ENCODE results near the gene NUDT16L1.

NUDT16L1 gene

GRCh38 chr16:4664538-4665418, 28.6 kb upstream of the NUDT16L1 start:
- DNase-seq: peak; percentile 28 to 66 (median 54)

GRCh38 chr16:4666537-4667202, 26.7 kb upstream of the NUDT16L1 start:
- no peak for DNase-seq

- no peak for DNase-seq
Measured at GRCh38 chr16:4667203-4667963, 26.0 kb upstream of the NUDT16L1 start.

GRCh38 chr16:4668313-4668960, 24.9 kb upstream of the NUDT16L1 start:
- no peak for DNase-seq

- DNase-seq: no peak
Measured at GRCh38 chr16:4673387-4674046, 19.8 kb upstream of the NUDT16L1 start.

- no peak for DNase-seq
Measured at GRCh38 chr16:4674926-4675530, 18.3 kb upstream of the NUDT16L1 start.

- peak; percentile 41 to 80 (median 59) for DNase-seq
Measured at GRCh38 chr16:4675864-4676786, 17.2 kb upstream of the NUDT16L1 start.

GRCh38 chr16:4676831-4677230, 16.5 kb upstream of the NUDT16L1 start:
- DNase-seq: no peak

- no peak for DNase-seq
Measured at GRCh38 chr16:4677390-4677789, 16.0 kb upstream of the NUDT16L1 start.

GRCh38 chr16:4677994-4678393, 15.4 kb upstream of the NUDT16L1 start:
- DNase-seq: no peak

- no peak for DNase-seq
Measured at GRCh38 chr16:4678596-4678995, 14.8 kb upstream of the NUDT16L1 start.

- no peak for DNase-seq
Measured at GRCh38 chr16:4679156-4679849, 14.1 kb upstream of the NUDT16L1 start.

- no peak for DNase-seq
Measured at GRCh38 chr16:4679850-4680636, 13.3 kb upstream of the NUDT16L1 start.

- DNase-seq: no peak
Measured at GRCh38 chr16:4680673-4681470, 12.5 kb upstream of the NUDT16L1 start.

GRCh38 chr16:4681471-4682083, 11.8 kb upstream of the NUDT16L1 start:
- no peak for DNase-seq

GRCh38 chr16:4682084-4682591, 11.2 kb upstream of the NUDT16L1 start:
- no peak for DNase-seq

GRCh38 chr16:4682616-4683254, 10.6 kb upstream of the NUDT16L1 start:
- DNase-seq: peak in 5 of 6 experiments; percentile 15 to 29 (median 21)
